HS-27A (cell line): ENCODE measurements around the gene TLK2.
"Not testable (repeated sequence)": the region's sequence is repeated elsewhere in the genome, so short reads cannot be mapped to it uniquely, and the experiment has no call there.

ENCODE experiments used
- DNase-seq: peaks from one replicate; pipeline ENCODE4 v3.0.0-alpha.2; 2012; ENCODE audit warnings: low read depth, missing footprints

TLK2 gene

DNA sequence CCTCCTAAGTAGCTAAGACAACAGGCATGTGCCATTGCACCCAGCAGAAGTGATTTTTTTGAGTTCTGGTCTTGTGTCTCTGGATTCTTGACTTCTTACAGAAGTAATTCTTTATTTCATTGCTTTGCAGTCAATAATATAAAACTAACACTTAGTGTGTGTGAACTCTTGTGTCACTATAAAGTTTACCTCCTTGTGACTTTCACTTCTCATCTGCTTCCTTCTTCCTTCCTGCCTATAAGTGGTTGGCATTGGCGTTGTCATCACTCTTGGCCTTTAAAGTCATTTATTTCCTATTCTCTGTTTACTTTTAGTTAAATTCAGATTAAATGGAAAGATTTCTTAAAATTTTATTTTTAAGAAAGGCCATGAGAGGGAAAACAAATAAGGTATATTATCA, 12.4 kb downstream of the TLK2 start:
- DNase-seq, result not testable (repeated sequence)

- DNase-seq, result not testable (repeated sequence)
Observed at GRCh38 chr17:62493049-62493655, 14.5 kb downstream of the TLK2 start.

- DNase-seq, result not testable (repeated sequence)
Observed at GRCh38 chr17:62494073-62494472, 15.4 kb downstream of the TLK2 start.

GRCh38 chr17:62496344-62496743, 17.7 kb downstream of the TLK2 start:
- DNase-seq, result not testable (repeated sequence)

DNA sequence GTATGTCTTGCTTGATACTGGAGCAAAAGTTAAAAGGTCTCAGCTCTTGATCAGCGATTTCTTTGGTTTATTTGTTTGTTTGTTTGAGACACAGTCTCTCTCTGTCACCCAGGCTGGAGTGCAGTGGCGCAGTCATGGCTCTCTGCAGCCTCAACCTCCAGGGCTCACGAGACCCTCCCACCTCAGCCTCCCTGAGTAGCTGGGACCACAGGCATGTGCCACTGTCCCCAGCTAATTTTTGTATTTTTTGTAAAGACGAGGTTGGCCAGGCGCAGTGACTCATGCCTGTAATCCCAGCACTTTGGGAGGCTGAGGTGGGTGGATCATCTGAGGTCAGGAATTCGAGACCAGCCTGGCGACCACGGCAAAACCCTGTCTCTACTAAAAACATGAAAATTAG, 20.2 kb downstream of the TLK2 start:
- DNase-seq, result not testable (repeated sequence)

GRCh38 chr17:62500463-62500862, 21.8 kb downstream of the TLK2 start:
- DNase-seq, result not testable (repeated sequence)

DNA sequence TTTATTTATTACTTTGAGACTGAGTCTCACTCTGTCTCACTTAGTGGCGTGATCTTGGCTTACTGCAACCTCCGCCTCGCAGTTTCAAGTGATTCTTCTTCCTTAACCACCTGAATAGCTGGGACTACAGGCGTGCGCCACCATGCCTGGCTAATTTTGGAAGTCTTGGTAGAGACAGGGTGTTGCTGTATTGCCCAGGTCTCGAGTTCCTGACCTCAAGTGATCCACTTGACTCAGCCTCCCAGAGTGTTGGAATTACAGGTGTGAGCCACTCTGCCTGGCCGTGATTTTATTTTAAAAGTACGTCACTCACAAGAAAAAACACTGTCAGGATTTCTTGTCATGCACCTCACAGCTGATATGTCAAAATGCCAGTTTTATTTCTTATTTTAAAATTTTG, 26.2 kb downstream of the TLK2 start:
- not testable (repeated sequence) for DNase-seq

- not testable (repeated sequence) for DNase-seq
Observed at GRCh38 chr17:62507191-62507836, 28.7 kb downstream of the TLK2 start.

GRCh38 chr17:62510247-62510819, 31.7 kb downstream of the TLK2 start:
- DNase-seq, result not testable (repeated sequence)

DNA sequence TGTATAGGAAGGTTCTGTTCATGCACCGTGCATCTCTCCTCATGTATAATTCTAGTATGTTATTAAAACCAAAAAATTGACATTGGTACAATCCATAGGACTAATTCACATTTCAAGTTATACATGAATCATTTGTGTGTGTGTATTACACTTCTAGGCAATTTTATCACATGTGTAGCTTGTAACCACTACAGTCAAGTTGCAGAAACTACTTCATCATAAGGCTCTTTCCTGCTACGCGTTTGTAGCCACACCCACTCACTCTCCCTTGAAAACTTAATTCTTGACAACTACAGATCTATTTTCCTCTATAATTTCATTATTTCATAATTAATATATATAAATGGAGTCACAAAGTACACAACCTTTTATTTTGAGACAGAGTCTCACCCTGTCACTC, 32.4 kb downstream of the TLK2 start:
- not testable (repeated sequence) for DNase-seq

DNA sequence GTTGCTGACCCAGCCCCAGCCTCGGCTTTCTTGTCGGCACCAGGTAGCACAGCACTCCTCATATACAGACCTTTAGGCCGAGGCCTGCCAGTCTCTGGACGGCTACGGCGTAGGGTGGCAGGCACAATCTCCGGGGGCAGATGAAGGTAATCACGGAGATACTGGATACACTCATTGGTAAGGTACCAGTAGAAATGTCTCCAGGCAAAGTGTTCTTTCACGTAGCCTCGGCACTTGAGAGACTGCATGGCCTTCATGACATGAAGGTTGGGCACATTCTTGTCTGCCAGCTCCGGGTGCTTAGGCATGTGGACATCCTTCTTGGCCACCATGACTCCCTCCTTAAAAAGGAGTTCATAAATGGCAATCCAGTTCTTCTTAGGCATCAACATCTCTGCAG, 37.8 kb downstream of the TLK2 start:
- DNase-seq, result not testable (repeated sequence)

DNA sequence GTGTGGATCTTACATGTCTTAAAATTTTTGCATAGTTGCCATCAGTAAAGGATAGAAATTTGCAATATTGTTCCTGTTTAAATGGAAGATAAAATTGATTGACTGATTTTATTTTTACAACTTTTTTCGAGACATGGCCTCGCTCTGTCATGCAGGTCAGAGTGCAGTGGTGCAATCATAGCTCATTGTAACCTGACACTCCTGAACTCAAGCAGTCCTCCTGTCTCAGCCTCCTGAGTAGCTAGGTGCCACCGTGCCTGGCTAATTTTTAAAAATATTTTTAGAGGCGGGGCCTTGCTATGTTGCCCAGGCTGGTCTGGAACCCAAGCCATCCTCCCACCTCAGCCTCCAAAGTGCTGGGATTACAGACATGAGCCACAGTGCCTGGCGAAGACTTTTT, 42.7 kb downstream of the TLK2 start:
- DNase-seq, result not testable (repeated sequence)

- not testable (repeated sequence) for DNase-seq
Observed at GRCh38 chr17:62524077-62524476, 45.5 kb downstream of the TLK2 start.

DNA sequence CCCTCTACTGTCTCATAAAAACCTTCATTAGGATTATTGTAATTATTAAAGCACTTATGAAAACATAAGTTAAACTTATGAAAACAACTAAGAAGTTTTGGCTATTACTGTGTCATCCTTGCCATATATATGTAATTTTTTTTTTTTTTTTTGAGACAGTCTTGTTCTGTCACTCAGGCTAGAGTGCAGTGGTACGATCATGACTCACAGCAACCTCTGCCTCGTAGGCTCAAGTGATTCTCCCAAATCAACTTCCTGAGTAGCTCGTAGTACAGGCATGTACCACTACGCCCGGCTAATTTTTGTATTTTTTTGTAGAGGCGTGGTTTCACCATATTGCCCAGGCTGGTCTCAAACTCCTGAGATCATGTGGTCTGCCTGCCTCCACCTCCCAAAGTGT, 46.7 kb downstream of the TLK2 start:
- not testable (repeated sequence) for DNase-seq

GRCh38 chr17:62530936-62531335, 52.3 kb downstream of the TLK2 start:
- DNase-seq, result not testable (repeated sequence)

- DNase-seq, result not testable (repeated sequence)
Observed at GRCh38 chr17:62536557-62536956, 57.9 kb downstream of the TLK2 start.

GRCh38 chr17:62541073-62541472, 62.4 kb downstream of the TLK2 start:
- not testable (repeated sequence) for DNase-seq

DNA sequence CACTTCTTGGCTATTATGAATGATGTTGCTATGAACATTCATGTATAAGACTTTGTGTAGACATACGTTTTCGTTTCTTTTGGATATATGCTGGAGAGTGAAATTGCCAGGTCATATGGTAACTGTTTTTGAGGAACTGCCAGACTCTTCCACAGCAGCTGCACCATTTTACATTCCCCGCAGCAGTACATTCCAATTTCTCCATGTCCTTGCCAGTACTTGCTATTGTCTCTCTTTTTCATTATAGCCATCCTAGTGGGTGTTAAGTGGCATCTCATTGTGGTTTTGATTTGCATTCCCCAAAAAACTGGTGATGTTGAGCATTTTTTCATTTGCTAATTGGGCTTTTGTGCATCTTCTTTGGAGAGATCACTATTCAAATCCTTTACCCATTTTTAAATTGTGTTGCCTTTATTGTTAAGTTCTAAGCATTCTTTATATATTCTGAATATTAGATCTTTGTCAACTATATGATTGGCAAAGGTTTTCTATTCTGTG, 64.7 kb downstream of the TLK2 start:
- DNase-seq, result not testable (repeated sequence)

- DNase-seq, result not testable (repeated sequence)
Observed at GRCh38 chr17:62546066-62546465, 67.4 kb downstream of the TLK2 start.

- DNase-seq, result not testable (repeated sequence)
Observed at GRCh38 chr17:62552851-62553659, 74.4 kb downstream of the TLK2 start.

DNA sequence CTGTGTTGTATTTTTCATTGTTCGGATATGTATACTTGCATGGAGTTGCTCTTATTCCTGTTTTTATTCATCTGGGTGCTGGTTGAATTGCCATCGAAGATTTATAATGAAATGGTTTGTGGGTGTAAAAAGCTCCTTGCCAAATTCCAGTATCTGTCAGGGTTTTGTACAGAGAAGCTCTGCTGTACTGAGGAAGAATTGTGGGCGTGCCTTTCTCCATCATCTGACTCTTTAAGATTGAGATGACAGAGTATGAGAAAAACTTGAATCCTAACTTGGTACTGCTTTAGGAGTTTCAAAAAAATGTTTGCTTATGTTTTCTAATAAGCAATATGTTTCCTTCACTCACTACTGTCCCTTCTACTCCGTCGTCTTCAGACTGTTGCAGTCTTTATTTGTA, 78.9 kb downstream of the TLK2 start:
- DNase-seq, result not testable (repeated sequence)

- DNase-seq, result not testable (repeated sequence)
Observed at GRCh38 chr17:62558941-62559340, 80.3 kb downstream of the TLK2 start.
